Stimulated activated CD8-positive, alpha-beta memory T cell treated with anti-CD3 and anti-CD28 coated beads, Interleukin-12 subunit alpha, Interleukin-12 subunit beta, amount 100 ng/mL, for 24 hours (primary cell): ENCODE results near the gene GNRHR.

Experiments
- DNase-seq: peaks from one replicate; pipeline ENCODE4 v3.0.0-alpha.2; 2020; ENCODE audit errors: extremely low read depth

The GNRHR gene

DNA sequence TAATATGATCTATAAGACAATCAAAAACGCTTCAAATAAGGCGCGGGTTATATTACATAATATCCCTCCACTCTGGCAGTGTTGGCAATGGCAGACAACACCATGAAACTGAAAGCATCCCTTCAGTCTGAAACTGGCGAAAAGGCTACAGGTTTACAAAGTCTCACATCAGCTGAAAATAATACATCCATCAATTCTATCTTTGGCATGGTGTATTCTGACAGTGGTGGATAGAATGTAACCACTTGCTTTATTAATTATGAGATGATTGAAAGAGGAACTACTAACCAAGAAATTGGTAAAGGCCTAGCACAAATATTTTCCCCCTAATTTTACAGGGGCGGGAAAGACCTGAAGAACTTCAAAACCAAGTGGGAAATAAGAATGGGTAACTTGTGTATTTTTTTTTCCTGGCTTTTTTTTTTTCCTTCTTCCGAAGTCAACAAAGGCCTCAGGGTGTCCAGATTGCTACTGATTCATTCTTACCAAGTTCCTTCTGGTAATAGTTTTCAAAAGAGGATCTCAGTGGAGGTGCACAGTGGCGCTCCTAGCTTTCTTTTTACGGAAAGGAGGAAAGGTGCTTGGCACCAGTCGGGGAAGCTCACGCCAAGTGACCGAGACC is 54.0 kb downstream of the GNRHR start:
- no peak for DNase-seq

GRCh38 chr4:67699603-67700002 is 54.6 kb downstream of the GNRHR start:
- no peak for DNase-seq

GRCh38 chr4:67697860-67698687 is 56.1 kb downstream of the GNRHR start:
- no peak for DNase-seq

- DNase-seq: no peak
Observed at GRCh38 chr4:67696061-67696460, 58.1 kb downstream of the GNRHR start.

GRCh38 chr4:67694662-67695061 is 59.5 kb downstream of the GNRHR start:
- DNase-seq: no peak

GRCh38 chr4:67691328-67691727 is 62.9 kb downstream of the GNRHR start:
- no peak for DNase-seq
